DND-41 (cell line): ENCODE measurements around the gene KLK3.

ENCODE experiments used
- EZH2 ChIP-seq: IDR thresholded peaks from 3 replicates; pipeline ENCODE4 v1.6.1; 2012; ENCODE audit warnings: borderline replicate concordance, low read depth, mild to moderate bottlenecking, moderate library complexity, low read length, inconsistent platforms; ENCODE audit not compliant: severe bottlenecking
- TF ChIP-seq, protein P1 (sequence below): IDR thresholded peaks from 2 replicates; pipeline ENCODE4 v1.5.1; 2012; ENCODE audit warnings: borderline replicate concordance, low read length, moderate library complexity, mild to moderate bottlenecking; ENCODE audit not compliant: poor library complexity, severe bottlenecking; ENCODE audit errors: extremely low read depth

DNA sequence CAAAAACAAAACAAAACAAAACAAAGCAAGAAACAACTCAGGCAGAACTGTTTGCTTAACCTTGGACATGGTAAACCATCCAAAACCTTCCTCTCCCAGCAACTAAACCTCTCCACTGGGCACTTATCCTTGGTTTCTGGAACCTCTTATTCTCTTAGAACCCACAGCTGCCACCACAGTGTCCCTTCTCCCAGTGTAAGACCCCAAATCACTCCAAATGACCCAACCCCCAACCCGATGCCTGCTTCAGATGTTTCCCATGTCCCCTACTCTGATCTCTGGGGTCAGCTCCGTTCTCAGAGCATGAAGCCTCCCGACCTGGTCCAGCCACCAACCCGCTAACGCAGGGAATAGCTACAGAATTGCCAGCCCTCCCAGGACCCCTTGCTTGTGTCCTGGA lies 19.5 kb downstream of the KLK3 start:
- TF ChIP-seq, protein P1, sequence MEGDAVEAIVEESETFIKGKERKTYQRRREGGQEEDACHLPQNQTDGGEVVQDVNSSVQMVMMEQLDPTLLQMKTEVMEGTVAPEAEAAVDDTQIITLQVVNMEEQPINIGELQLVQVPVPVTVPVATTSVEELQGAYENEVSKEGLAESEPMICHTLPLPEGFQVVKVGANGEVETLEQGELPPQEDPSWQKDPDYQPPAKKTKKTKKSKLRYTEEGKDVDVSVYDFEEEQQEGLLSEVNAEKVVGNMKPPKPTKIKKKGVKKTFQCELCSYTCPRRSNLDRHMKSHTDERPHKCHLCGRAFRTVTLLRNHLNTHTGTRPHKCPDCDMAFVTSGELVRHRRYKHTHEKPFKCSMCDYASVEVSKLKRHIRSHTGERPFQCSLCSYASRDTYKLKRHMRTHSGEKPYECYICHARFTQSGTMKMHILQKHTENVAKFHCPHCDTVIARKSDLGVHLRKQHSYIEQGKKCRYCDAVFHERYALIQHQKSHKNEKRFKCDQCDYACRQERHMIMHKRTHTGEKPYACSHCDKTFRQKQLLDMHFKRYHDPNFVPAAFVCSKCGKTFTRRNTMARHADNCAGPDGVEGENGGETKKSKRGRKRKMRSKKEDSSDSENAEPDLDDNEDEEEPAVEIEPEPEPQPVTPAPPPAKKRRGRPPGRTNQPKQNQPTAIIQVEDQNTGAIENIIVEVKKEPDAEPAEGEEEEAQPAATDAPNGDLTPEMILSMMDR: no peak
- TF ChIP-seq EZH2: no peak
